Measurements from ENCODE around the gene MAPK8IP1. TPM values are rescaled to one million over a fixed set of nuclear protein-coding genes. Genes with fewer than 3 reads are reported as not detected.
A peak's percentile ranks its signal among the peaks of the same experiment; 100 is the strongest.
"Not testable (repeated sequence)": the region's sequence is repeated elsewhere in the genome, so short reads cannot be mapped to it uniquely, and the experiment has no call there.

MAPK8IP1 gene
- total RNA-seq, result under 1 TPM; 0.56 to 0.64 TPM

GRCh38 chr11:45885274-45885920, at the start of gene MAPK8IP1:
Gene MAPK8IP1, plus strand, starts transcription at chr11:45885651. Its CDS starts 170 bp downstream, at chr11:45885821.
- Mint-ChIP-seq H3K36me3 (ENCODE audit: low read depth) (no peaks in the 10 kb centered on the region), H3K9me3 (no peaks in the 10 kb centered on the region), H3K4me3 (peak within 1 kb of the TSS; percentile 65), H3K27me3 (no peaks in the 10 kb centered on the region), H3K27ac (no peak within 1 kb of the TSS), H3K4me1 (peaks cover 9% of the 10 kb centered on the region)
- ChIA-PET POLR2A (no interaction called here), CTCF (interaction anchor here (1.3 kb wide), 1 partner anchor 9 kb away, joined by 4 read pairs; no protein-coding TSS in a partner anchor)
- DNase-seq, result peak; percentile 60

DNA sequence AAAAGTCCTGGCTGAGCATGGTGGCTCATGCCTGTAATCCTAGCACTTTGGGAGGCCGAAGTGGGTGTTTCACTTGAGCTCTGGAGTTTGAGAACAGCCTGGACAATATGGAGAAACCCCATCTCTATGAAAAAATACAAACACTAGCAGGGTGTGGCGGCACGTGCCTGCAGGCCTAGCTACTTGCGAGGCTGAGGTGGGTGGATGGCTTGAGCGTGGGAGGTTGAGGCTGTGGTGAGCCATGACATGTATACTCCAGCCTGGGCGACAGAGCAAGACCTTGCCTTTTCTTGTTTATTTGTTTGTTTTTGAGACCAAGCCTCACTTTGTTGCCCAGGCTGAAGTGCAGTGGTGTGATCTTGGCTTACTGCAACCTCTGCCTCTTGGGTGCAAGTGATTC, 46.2 kb upstream of the MAPK8IP1 start:
- peaks cover 30% of the 10 kb centered on the region for H3K4me1 Mint-ChIP-seq
- no peak overlapping the region for H3K4me3 Mint-ChIP-seq
- POLR2A ChIA-PET, result no interaction called here
- H3K27me3 Mint-ChIP-seq, result peaks cover 24% of the 10 kb centered on the region
- H3K27ac Mint-ChIP-seq, result no peak overlapping the region
- CTCF ChIA-PET, result no interaction called here
- no peak for DNase-seq
- peaks cover 2% of the 10 kb centered on the region for H3K9me3 Mint-ChIP-seq
- H3K36me3 Mint-ChIP-seq (ENCODE audit: low read depth), result peaks cover 7% of the 10 kb centered on the region

DNA sequence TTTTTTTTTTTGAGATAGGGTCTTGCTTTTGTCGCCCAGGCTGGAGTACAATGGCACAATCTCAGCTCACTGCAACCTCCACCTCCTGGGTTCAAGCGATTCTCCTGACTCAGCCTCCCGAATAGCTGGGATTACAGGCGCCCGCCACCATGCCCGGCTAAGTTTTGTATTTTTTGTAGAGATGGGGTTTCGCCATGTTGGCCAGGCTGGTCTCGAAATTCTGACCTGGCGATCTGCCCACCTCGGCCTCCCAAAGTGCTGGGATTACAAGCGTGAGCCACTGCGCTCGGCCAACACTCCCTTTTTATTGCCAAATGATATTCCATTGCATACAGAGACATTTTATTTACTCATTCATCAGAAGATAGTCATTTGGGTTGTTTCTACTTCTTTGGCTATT, 45.2 kb upstream of the MAPK8IP1 start:
- CTCF ChIA-PET; H3K27ac Mint-ChIP-seq; H3K4me3 Mint-ChIP-seq; H3K36me3 Mint-ChIP-seq (ENCODE audit: low read depth); H3K9me3 Mint-ChIP-seq; DNase-seq; POLR2A ChIA-PET: not testable (repeated sequence)
- Mint-ChIP-seq H3K4me1 (peaks cover 24% of the 10 kb centered on the region), H3K27me3 (peaks cover 26% of the 10 kb centered on the region)

DNA sequence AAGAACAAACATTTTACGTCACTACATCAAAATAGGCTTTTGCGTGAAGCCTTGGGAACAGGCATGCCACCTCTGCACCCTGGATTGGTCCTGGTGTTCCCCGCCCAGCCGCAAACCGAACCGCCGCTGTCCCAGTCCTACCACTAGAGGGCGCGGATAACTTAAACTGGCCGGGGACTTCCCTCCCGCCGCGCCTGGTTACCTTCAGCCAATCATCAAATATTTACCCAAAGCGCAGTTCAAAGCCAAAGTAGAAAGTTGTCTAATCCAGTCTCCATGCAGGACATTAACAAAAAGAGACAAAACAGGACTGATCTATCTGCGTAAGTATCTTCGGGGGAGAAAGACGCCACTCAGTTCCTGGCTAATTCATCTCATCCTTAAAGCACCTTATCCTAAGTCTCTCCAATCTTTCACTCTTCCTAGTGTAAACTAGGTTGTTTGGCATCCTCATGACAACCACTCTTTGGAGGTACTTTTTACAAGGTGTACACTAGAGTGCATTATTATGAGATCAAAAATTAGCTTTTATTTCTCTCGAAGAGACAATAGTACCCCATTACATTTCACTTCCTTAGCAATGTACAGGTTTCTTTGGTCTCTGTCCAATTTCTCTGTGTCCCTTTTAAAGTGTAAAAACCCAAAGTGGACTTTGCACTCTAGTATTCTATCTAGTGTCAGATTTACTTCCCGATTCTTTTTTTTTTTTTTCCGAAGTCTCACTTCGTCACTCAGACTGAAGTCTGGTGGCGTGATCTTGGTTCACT, 42.1 kb upstream of the MAPK8IP1 start:
- ChIA-PET POLR2A (no interaction called here), CTCF (interaction anchor here (0.5 to 2.2 kb wide), 11 partner anchors 10 to 163 kb away, joined by 3 to 10 read pairs (median 4); partner anchors contain the start of genes PEX16 and SLC35C1)
- peak; percentile 94 for DNase-seq
- Mint-ChIP-seq H3K27me3 (peaks cover 15% of the 10 kb centered on the region), H3K27ac (peak overlapping the region; percentile 28), H3K4me1 (peaks cover 37% of the 10 kb centered on the region), H3K9me3 (peaks cover under 1% of the 10 kb centered on the region), H3K4me3 (no peak overlapping the region), H3K36me3 (ENCODE audit: low read depth) (no peaks in the 10 kb centered on the region)

DNA sequence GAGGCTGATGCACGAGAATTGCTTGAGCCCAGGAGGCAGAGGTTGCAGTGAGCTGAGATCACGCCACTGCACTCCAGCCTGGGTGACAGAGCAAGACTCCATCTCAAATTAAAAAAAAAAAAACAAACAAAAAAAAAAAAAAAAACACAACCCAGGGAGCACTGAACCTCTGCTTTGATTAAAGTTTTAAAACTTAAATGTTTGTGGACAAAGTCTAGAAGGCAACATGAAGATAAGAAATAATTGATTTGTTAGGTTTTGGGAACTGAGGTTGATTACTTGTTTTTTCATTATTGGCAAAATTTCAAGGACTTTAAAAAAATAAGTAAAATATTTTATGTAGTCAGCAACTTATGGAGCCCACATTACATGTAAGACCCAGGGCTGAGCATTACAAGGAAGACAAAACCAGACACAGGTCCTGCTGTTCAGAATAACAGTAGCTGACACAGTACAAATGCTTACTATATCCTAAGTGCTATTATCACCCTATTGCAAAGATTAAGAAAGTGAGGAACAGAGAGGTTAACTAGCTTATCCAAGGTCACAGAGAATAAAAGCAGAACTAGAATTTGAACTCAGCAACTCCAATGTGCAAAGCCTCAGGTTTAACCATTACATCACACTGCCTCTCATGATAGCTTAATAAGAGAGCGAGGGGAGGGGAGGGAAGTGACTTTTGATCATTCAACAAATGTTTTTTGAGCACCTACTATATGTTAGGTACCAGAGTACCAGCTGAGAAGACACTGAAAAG, 40.5 kb upstream of the MAPK8IP1 start:
- H3K9me3 Mint-ChIP-seq, result no peaks in the 10 kb centered on the region
- H3K4me3 Mint-ChIP-seq, result no peak overlapping the region
- DNase-seq, result no peak
- peaks cover 48% of the 10 kb centered on the region for H3K4me1 Mint-ChIP-seq
- ChIA-PET CTCF (interaction anchor here (0.6 to 1.2 kb wide), 3 partner anchors 10 to 1421 kb away, joined by 3 to 6 read pairs (median 4); no protein-coding TSS in a partner anchor), POLR2A (interaction anchor here (0.6 kb wide), 1 partner anchor 10 kb away, joined by 4 read pairs; no protein-coding TSS in a partner anchor)
- H3K36me3 Mint-ChIP-seq (ENCODE audit: low read depth), result no peaks in the 10 kb centered on the region
- H3K27me3 Mint-ChIP-seq, result peaks cover 15% of the 10 kb centered on the region
- H3K27ac Mint-ChIP-seq, result no peak overlapping the region

- Mint-ChIP-seq H3K36me3 (ENCODE audit: low read depth) (no peaks in the 10 kb centered on the region), H3K27ac (peak overlapping the region; percentile 94), H3K27me3 (peaks cover 12% of the 10 kb centered on the region), H3K4me1 (peaks cover 56% of the 10 kb centered on the region), H3K4me3 (no peak overlapping the region), H3K9me3 (no peaks in the 10 kb centered on the region)
- POLR2A ChIA-PET, result interaction anchor here (1.3 kb wide), 1 partner anchor 41 kb away, joined by 8 read pairs; the partner anchor contains the start of gene SLC35C1
- DNase-seq, result no peak
- CTCF ChIA-PET, result interaction anchor here (1.0 to 2.5 kb wide), 4 partner anchors 12 to 75 kb away, joined by 3 to 8 read pairs (median 4); no protein-coding TSS in a partner anchor
Observed at GRCh38 chr11:45846174-45846675, 39.2 kb upstream of the MAPK8IP1 start.

DNA sequence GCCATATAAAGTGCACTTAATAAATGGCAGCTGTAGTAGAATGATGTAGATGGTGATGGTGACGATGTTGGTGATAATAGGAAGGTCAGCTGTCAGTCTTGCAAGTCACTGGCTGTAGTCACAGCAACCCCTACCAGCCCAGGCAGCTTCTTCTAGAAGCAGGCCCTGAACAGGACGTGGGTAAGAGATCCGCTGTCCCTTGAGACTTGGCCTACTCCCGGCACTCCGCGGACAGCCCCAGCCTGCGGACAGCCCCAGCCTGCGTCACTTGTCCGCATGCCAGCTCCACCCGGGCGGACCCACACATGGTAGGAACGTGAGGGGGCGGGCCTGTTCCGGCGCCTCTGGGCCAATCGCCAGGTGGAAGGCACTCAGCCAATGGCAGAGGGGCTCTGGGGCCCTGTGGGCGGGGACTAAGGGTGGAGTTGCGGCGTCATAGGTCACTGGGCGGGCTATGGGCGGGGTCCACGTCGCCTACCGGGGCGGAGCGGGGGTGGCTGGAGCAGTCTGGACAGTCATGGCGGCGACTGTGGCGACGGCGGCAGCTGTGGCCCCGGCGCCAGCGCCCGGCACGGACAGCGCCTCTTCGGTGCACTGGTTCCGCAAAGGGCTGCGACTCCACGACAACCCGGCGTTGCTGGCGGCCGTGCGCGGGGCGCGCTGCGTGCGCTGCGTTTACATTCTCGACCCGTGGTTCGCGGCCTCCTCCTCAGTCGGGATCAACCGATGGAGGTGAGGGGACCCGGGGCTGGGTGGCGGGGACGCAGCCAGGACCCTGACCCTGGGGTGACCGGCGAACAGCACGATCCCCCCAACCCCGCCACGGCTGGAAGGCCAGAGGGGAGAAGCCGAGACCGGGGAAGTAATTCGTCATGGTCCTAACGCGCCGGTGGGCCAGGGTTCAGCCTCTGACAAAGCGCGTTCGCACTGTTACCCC, 38.2 kb upstream of the MAPK8IP1 start, which contains the start of gene CRY2:
TSS of gene CRY2 (plus strand) at position 502 of the 937 bp plus-strand sequence. CDS start at position 518, 16 bp downstream.
- no peaks in the 10 kb centered on the region for H3K36me3 Mint-ChIP-seq (ENCODE audit: low read depth)
- ChIA-PET CTCF (interaction anchor here (1.0 to 2.5 kb wide), 4 partner anchors 11 to 76 kb away, joined by 3 to 8 read pairs (median 4); no protein-coding TSS in a partner anchor), POLR2A (interaction anchor here (0.6 to 1.3 kb wide), 2 partner anchors 42 to 134 kb away, joined by 3 to 8 read pairs; partner anchors contain the start of gene SLC35C1)
- peak; percentile 98 for DNase-seq
- H3K9me3 Mint-ChIP-seq, result no peaks in the 10 kb centered on the region
- H3K4me3 Mint-ChIP-seq, result peak within 1 kb of the TSS; percentile 79
- H3K27ac Mint-ChIP-seq, result peak within 1 kb of the TSS; percentile 94
- H3K27me3 Mint-ChIP-seq, result peaks cover 9% of the 10 kb centered on the region
- H3K4me1 Mint-ChIP-seq, result peaks cover 56% of the 10 kb centered on the region

DNA sequence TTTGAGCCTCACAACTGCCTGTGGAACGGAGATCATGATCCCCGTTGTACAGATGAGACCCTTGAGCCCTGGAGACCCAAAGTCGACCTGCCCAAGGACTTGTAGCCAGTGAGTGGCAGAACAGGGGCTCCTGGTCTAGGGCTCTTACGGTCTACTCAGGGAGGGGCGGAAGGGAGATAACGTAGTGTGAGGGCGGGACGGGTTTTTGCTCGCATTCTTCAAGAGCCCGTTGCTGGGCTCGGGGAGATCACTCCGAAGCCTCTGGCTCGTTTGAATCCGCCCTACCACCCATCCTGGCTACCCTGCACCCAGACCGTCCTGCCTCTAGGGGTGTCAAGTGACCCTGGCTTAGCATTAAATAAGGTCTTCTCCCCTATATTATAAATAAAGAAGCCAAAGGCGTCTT, 37.5 kb upstream of the MAPK8IP1 start:
- peak; percentile 71 for DNase-seq
- CTCF ChIA-PET, result interaction anchor here (0.5 to 2.5 kb wide), 2 partner anchors 10 to 130 kb away, joined by 3 to 8 read pairs; no protein-coding TSS in a partner anchor
- Mint-ChIP-seq H3K9me3 (no peaks in the 10 kb centered on the region), H3K4me3 (peak overlapping the region; percentile 79), H3K36me3 (ENCODE audit: low read depth) (no peaks in the 10 kb centered on the region), H3K4me1 (peaks cover 50% of the 10 kb centered on the region), H3K27me3 (peaks cover 9% of the 10 kb centered on the region), H3K27ac (peak overlapping the region; percentile 94)
- POLR2A ChIA-PET, result no interaction called here

DNA sequence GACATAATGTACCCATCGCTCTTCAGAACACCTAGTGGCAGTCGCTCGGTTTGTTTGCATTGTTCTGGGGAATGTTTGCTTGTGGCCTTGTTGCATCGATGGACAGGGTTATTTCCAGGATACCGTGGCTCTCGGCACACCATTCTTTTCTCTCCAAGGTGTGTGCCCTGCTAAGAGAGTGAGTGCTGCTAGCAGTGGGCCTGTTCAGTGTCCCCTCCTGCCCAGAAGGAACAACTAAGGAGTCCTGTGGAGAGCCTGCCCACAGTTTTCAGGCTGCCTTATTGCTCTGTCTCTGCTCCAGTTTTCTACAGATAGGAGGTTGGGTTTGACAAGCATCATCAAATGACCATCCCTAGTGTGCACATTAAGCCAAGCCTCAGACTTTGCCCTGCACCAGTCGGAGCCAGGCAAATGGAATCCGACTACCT, 36.8 kb upstream of the MAPK8IP1 start:
- Mint-ChIP-seq H3K4me1 (peaks cover 43% of the 10 kb centered on the region), H3K27ac (peak overlapping the region; percentile 70)
- CTCF ChIA-PET, result interaction anchor here (0.5 to 2.5 kb wide), 2 partner anchors 10 to 129 kb away, joined by 3 to 8 read pairs; no protein-coding TSS in a partner anchor

DNA sequence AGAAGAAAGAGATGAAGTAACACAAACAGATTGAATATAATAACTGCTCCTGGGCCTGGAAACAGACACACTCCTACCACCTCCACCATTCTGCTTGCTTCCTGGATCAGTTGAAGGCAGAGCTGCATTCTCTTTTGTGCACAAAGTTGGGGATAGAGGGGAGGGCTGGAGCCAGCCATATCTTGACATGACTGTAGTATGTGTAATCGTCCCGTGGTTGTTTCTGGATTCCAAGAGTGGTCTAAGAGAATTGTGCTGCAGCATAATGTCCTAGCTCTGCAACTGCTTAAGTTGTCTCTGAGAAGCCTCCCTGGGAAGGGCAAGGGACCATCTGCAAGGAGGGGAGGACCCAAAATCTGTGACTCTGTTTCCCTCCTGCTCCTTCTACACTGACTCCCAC, 35.0 kb upstream of the MAPK8IP1 start:
- Mint-ChIP-seq H3K27me3 (peaks cover 5% of the 10 kb centered on the region), H3K36me3 (ENCODE audit: low read depth) (no peaks in the 10 kb centered on the region), H3K27ac (no peak overlapping the region), H3K4me1 (peaks cover 36% of the 10 kb centered on the region), H3K9me3 (no peaks in the 10 kb centered on the region), H3K4me3 (no peak overlapping the region)
- ChIA-PET CTCF (interaction anchor here (1.3 to 1.4 kb wide), 2 partner anchors 10 to 27 kb away, joined by 3 read pairs; no protein-coding TSS in a partner anchor), POLR2A (no interaction called here)
- DNase-seq, result no peak

More for the DNA sequence above, 36.8 kb upstream of the MAPK8IP1 start:
- peak overlapping the region; percentile 79 for H3K4me3 Mint-ChIP-seq
- DNase-seq, result no peak
- no peaks in the 10 kb centered on the region for H3K36me3 Mint-ChIP-seq (ENCODE audit: low read depth)
- H3K27me3 Mint-ChIP-seq, result peaks cover 9% of the 10 kb centered on the region
- POLR2A ChIA-PET, result no interaction called here
- no peaks in the 10 kb centered on the region for H3K9me3 Mint-ChIP-seq

GRCh38 chr11:45851228-45851627, 34.2 kb upstream of the MAPK8IP1 start:
- peaks cover 32% of the 10 kb centered on the region for H3K4me1 Mint-ChIP-seq
- no peak for DNase-seq
- POLR2A ChIA-PET, result no interaction called here
- H3K27ac Mint-ChIP-seq, result no peak overlapping the region
- no peaks in the 10 kb centered on the region for H3K9me3 Mint-ChIP-seq
- peaks cover 3% of the 10 kb centered on the region for H3K36me3 Mint-ChIP-seq (ENCODE audit: low read depth)
- H3K27me3 Mint-ChIP-seq, result no peaks in the 10 kb centered on the region
- H3K4me3 Mint-ChIP-seq, result no peak overlapping the region
- CTCF ChIA-PET, result interaction anchor here (1.4 kb wide), 1 partner anchor 10 kb away, joined by 3 read pairs; no protein-coding TSS in a partner anchor

Measured in activated CD4-positive, alpha-beta T cell treated with anti-CD3 and anti-CD28 coated beads, Interleukin-2, amount 10 ng/mL, durations not matched to agents 7 days and 5 days (primary cell).